Endothelial cell of umbilical vein (primary cell): ENCODE measurements around the gene NEU1. TPM values are rescaled to one million over a fixed set of nuclear protein-coding genes. Genes with fewer than 3 reads are reported as not detected.
"Not testable (repeated sequence)": the region's sequence is repeated elsewhere in the genome, so short reads cannot be mapped to it uniquely, and the experiment has no call there.

Source experiments
- BruUV-seq: library from RNA; stranded (reverse); fragments of 400-500 nt; replicated peaks from 2 replicates; lab custom pipeline; 2021; lab: Mats Ljungman, UMichigan
- CTCF ChIA-PET: fragments of 300-600, 350-600 bp; sonication (Branson Sonifier 250); formaldehyde crosslinking; loops from one replicate; lab custom pipeline; 2021; ENCODE audit warnings: antibody characterized with exemption, inconsistent platforms; lab: Charles Lee
- POLR2A ChIA-PET: fragments of 300-600, 350-600 bp; sonication (Branson Sonifier 250); formaldehyde crosslinking; loops from one replicate; lab custom pipeline; 2021; ENCODE audit warnings: antibody characterized with exemption, inconsistent platforms; lab: Charles Lee
- DNase-seq: peaks from one replicate; pipeline ENCODE4 v3.0.0-alpha.2; 2011; ENCODE audit warnings: low read depth, low spot score
- FAIRE-seq: peaks from 2 replicates; lab custom pipeline; 2011; peaks lifted over from hg19 to GRCh38; lab: Jason Lieb, UNC
- H2AFZ ChIP-seq: 2 replicates; pipeline ENCODE4 v1.6.0; 2012; ENCODE audit warnings: low read depth, low read length, control low read depth, inconsistent platforms
- H3K27ac ChIP-seq: 2 replicates; pipeline ENCODE4 v1.5.1; 2011; ENCODE audit warnings: low read depth, mild to moderate bottlenecking, control low read depth, low read length, moderate library complexity; ENCODE audit not compliant: insufficient read depth
- H3K27me3 ChIP-seq, 2 experiments: 2 replicates each; pipeline versions ENCODE4 v1.6.0 to v1.6.1; 2011; ENCODE audit warnings: low read length in 2 of 2, mixed read lengths in 1 of 2; ENCODE audit not compliant: control insufficient read depth in 2 of 2, insufficient read depth in 2 of 2
- H3K36me3 ChIP-seq, 2 experiments: 2 replicates in 1 of 2; 3 replicates in 1 of 2; pipeline ENCODE4 v1.5.1; 2011; ENCODE audit warnings: low read length in 2 of 2, mild to moderate bottlenecking in 1 of 2, moderate library complexity in 1 of 2; ENCODE audit not compliant: control insufficient read depth in 2 of 2, insufficient read depth in 2 of 2; ENCODE audit errors: extremely low read depth in 1 of 2
- H3K4me1 ChIP-seq: 3 replicates; pipeline ENCODE4 v1.5.1; 2011; ENCODE audit warnings: mild to moderate bottlenecking, low read length; ENCODE audit not compliant: control insufficient read depth, insufficient read depth; ENCODE audit errors: extremely low read depth
- H3K4me2 ChIP-seq: 2 replicates; pipeline ENCODE4 v1.6.1; 2011; ENCODE audit warnings: low read length, control low read depth, mixed read lengths; ENCODE audit not compliant: insufficient read depth
- H3K4me3 ChIP-seq, 3 experiments: fragments of 200-600 bp in 1 of 3; sonication (generic), shearing (Covaris generic) in 1 of 3; replicated peaks in 1 of 3; 2 replicates each; pipeline ENCODE4 v1.5.1; 2011 to 2016; ENCODE audit warnings: control low read depth in 3 of 3, low read length in 3 of 3, mild to moderate bottlenecking in 2 of 3, inconsistent platforms in 1 of 3, low read depth in 1 of 3, moderate library complexity in 1 of 3; ENCODE audit not compliant: insufficient read depth in 1 of 3
- H3K79me2 ChIP-seq: 2 replicates; pipeline ENCODE4 v1.6.0; 2012; ENCODE audit warnings: low read length, inconsistent platforms; ENCODE audit not compliant: control insufficient read depth, insufficient read depth
- H3K9ac ChIP-seq: replicated peaks from 2 replicates; pipeline ENCODE3; 2011; ENCODE audit warnings: low read length, control low read depth; ENCODE audit not compliant: insufficient read depth; ENCODE audit errors: extremely low read depth
- H3K9me1 ChIP-seq: replicated peaks from 3 replicates; pipeline ENCODE4 v1.6.0; 2011; ENCODE audit warnings: mild to moderate bottlenecking, low read length; ENCODE audit not compliant: control insufficient read depth, insufficient read depth; ENCODE audit errors: extremely low read depth
- H3K9me3 ChIP-seq: replicated peaks from 2 replicates; pipeline ENCODE4 v1.5.1; 2012; ENCODE audit warnings: low read length, inconsistent platforms; ENCODE audit not compliant: control insufficient read depth, insufficient read depth
- H4K20me1 ChIP-seq: replicated peaks from 2 replicates; pipeline ENCODE3; 2011; ENCODE audit warnings: mild to moderate bottlenecking, low read length; ENCODE audit not compliant: control insufficient read depth, insufficient read depth; ENCODE audit errors: extremely low read depth
- CTCF ChIP-seq, 2 donors: IDR thresholded peaks; 1 replicate in 1 of 2; 2 replicates in 1 of 2; pipeline ENCODE4 v1.5.1; 2011; ENCODE audit warnings: low read length in 2 of 2, mild to moderate bottlenecking in 2 of 2, moderate library complexity in 2 of 2, control low read depth in 1 of 2, inconsistent platforms in 1 of 2, low read depth in 1 of 2; ENCODE audit not compliant: insufficient read depth in 1 of 2; ENCODE audit errors: extremely low read depth in 1 of 2
- EZH2 ChIP-seq: IDR thresholded peaks from 2 replicates; pipeline ENCODE4 v1.6.1; 2012; ENCODE audit warnings: borderline replicate concordance, low read depth, mild to moderate bottlenecking, moderate library complexity, low read length, inconsistent platforms; ENCODE audit not compliant: severe bottlenecking
- FOS ChIP-seq: IDR thresholded peaks from 2 replicates; pipeline ENCODE4 v1.6.1; 2011; ENCODE audit warnings: mild to moderate bottlenecking, low read length, moderate library complexity, borderline replicate concordance; ENCODE audit not compliant: insufficient read depth
- GATA2 ChIP-seq: IDR thresholded peaks from 2 replicates; pipeline ENCODE4 v1.7.0; 2011; ENCODE audit warnings: low read depth, mild to moderate bottlenecking, moderate library complexity, mixed read lengths, low read length; ENCODE audit not compliant: insufficient read length, insufficient read depth
- JUN ChIP-seq: IDR thresholded peaks from 2 replicates; pipeline ENCODE4 v1.6.1; 2011; ENCODE audit warnings: borderline replicate concordance, low read depth; ENCODE audit not compliant: insufficient read length, insufficient read depth
- MAX ChIP-seq: IDR thresholded peaks from 2 replicates; pipeline ENCODE4 v1.6.1; 2011; ENCODE audit not compliant: insufficient read depth, insufficient read length
- MYC ChIP-seq: IDR thresholded peaks from one replicate; pipeline ENCODE4 v1.6.1; 2011; ENCODE audit warnings: mild to moderate bottlenecking, low read depth, low read length
- POLR2A ChIP-seq: IDR thresholded peaks from 2 replicates; pipeline ENCODE4 v1.6.1; 2012; ENCODE audit warnings: low read depth, mild to moderate bottlenecking, control low read depth, low read length
- dilution Hi-C: fragments of 300-500 bp; cut with MboI; formaldehyde crosslinking; loops from one replicate; pipeline ENCODE4 v1.15.0; 2019; ENCODE audit warnings: low sequenced_read_pairs; ENCODE audit not compliant: extremely low pct_ligation_motif_present
- intact Hi-C: fragments of 100-400 bp; cut with micrococcal nuclease; formaldehyde crosslinking; loops from one replicate; pipeline ENCODE4 v1.10.0; 2022
- polyA plus RNA-seq, 4 experiments: library from polyadenylated mRNA; depleted of rRNA in 3 of 4; stranded (reverse) in 3 of 4; unstranded in 1 of 4; fragments of >200 nt; gene quantifications; 2 replicates each; pipeline versions ENCODE4 v1.2.1 to v1.2.3, GENCODE V29; 2011 to 2012; ENCODE audit warnings: missing spikeins in 1 of 4
- total RNA-seq: library from RNA; stranded (reverse); gene quantifications from 2 replicates; pipeline ENCODE4 v1.2.3, GENCODE V29; 2021

NEU1 gene
- total and polyA plus RNA-seq, 2 donors (not counting 3 experiments of a cell fraction or from before 2014, with no cell fraction given): 62.8 to 111 TPM

GRCh38 chr6:31842053-31842452 lies 20.6 kb downstream of the NEU1 start:
- Histone ChIP-seq H3K4me2 (no peak overlapping the region), H3K9me1 (no peaks in the 10 kb centered on the region), H3K36me3 (peaks cover 21 to 24% of the 10 kb centered on the region in 2 experiments), H3K9ac (no peak overlapping the region), H3K4me1 (peaks cover 14% of the 10 kb centered on the region), H3K79me2 (peaks cover 21% of the 10 kb centered on the region), H2AFZ (no peak overlapping the region), H3K4me3 (no peak overlapping the region), H3K9me3 (no peaks in the 10 kb centered on the region), H4K20me1 (peaks cover 4% of the 10 kb centered on the region), H3K27me3 (no peaks in the 10 kb centered on the region), H3K27ac (no peak overlapping the region)
- ChIA-PET CTCF (interaction anchor here (0.9 kb wide), 1 partner anchor 12 kb away, joined by 3 read pairs; no protein-coding TSS in a partner anchor), POLR2A (no interaction called here)
- BruUV-seq: no TSS peak
- no peak for DNase-seq
- FAIRE-seq: no peak
- TF ChIP-seq MAX: no peak
- TF ChIP-seq POLR2A: no peak
- TF ChIP-seq CTCF (IDR thresholded peaks at IDR 0.05; ENCODE audit: extremely low read depth in 1 of 2, insufficient read depth in 1 of 2, low read depth in 1 of 2, low read length in 2 of 2): no peak
- no peak for TF ChIP-seq EZH2
- no peak for TF ChIP-seq JUN
- no peak for TF ChIP-seq GATA2
- TF ChIP-seq MYC: no peak
- no peak for TF ChIP-seq FOS
- intact Hi-C loops (no loop called here), dilution Hi-C loops (no loop called here)

DNA sequence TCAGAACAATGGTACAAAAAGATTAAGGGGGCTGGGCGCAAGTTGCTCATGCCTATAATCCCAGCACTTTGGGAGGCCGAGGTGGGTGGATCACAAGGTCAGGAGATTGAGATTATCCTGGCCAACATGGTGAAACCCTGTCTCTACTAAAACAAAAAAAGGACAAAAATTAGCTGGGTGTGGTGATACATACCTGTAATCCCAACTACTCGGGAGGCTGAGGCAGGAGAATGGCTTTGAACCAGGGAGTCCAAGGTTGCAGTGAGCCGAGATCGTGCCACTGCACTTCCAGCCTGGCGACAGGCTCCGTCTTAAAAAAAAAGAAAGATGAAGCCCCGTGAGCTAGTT lies 22.9 kb downstream of the NEU1 start:
- dilution Hi-C loops, H3K9ac ChIP-seq, FAIRE-seq, H3K9me3 ChIP-seq, BruUV-seq, H4K20me1 ChIP-seq, H3K4me3 ChIP-seq, H3K4me2 ChIP-seq, H3K27ac ChIP-seq, H3K27me3 ChIP-seq, DNase-seq, H2AFZ ChIP-seq, H3K9me1 ChIP-seq: not testable (repeated sequence)
- CTCF ChIA-PET: interaction anchor here (1.0 kb wide), 1 partner anchor 70 kb away, joined by 3 read pairs; no protein-coding TSS in a partner anchor
- Histone ChIP-seq H3K4me1 (peaks cover 24% of the 10 kb centered on the region), H3K79me2 (peaks cover 44% of the 10 kb centered on the region), H3K36me3 (peaks cover 21 to 27% of the 10 kb centered on the region in 2 experiments)
- intact Hi-C loops: loop anchor here (10.0 kb wide), 1 partner anchor 115 kb away; the partner anchor contains the start of genes NELFE and SKIC2
- POLR2A ChIA-PET: interaction anchor here (1.2 to 1.9 kb wide), 2 partner anchors 12 to 24 kb away, joined by 3 to 5 read pairs; partner anchors contain the start of genes HSPA1B and NEU1
